Astrocyte of the spinal cord (primary cell): Measurements from ENCODE around the gene KCNQ1.

ENCODE experiments used
- DNase-seq: peaks from one replicate; pipeline ENCODE4 v3.0.0; 2011; ENCODE audit warnings: low read depth, low spot score
- H3K4me3 ChIP-seq: 2 replicates; pipeline ENCODE4 v1.5.1; 2011; ENCODE audit warnings: low read depth, mild to moderate bottlenecking, low read length, moderate library complexity
- in situ Hi-C: cut with HindIII; loops from 2 replicates; pipeline ENCODE4 v1.10.0; 2017; ENCODE audit warnings: low sequenced_read_pairs
- TF ChIP-seq, protein P1 (sequence below): IDR thresholded peaks from 2 replicates; pipeline ENCODE4 v1.5.1; 2012; ENCODE audit warnings: low read depth, mild to moderate bottlenecking, low read length, inconsistent platforms

The KCNQ1 gene

DNA sequence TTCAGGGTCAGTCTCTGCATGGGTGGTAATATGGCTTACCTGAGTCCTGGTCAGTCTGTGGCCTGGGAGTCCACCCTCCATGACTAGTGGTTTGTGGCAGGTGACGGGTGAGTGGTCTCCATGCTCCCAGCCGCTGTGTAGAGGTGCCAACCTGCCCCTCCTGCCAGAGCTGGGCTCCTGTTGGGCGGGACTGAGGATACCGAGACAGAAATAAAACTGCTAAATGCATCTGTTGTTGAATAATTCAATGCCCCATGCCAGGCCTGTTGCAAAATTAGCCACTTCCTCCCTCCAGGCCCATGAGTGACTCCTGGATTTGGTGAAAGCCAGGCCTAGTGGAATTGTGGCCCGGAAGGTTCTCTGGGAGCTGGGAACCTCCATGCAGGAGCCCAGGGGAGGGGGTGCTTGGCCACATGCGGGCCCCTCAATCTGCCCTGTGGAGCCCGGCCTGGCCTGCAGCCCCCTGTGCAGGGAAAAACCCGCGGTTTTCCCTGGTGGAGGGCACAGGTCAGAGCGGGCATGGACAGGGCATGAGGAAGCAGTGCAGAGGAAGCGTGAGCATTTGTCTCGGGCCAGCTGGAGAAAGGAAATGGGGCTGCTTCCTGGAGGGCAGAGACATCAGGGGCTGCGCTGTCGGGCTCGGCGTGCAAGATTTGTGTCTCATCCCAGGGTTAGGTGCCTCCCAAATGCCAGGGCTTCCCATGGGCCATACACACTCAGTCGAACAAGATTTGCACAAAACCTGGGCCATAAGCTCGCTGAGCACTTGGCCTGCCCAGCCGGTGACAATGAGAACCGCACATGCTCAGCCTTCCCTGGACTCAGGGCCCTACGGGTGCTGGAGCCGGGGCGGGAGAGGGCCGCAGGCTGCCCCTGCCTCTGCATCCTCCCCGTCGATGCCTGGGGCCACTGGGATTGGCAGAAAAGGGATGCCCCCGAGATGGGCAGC is 66.9 kb downstream of the KCNQ1 start:
- in situ Hi-C loops, result no loop called here
- no peak overlapping the region for H3K4me3 ChIP-seq
- DNase-seq, result no peak
- TF ChIP-seq, protein P1, sequence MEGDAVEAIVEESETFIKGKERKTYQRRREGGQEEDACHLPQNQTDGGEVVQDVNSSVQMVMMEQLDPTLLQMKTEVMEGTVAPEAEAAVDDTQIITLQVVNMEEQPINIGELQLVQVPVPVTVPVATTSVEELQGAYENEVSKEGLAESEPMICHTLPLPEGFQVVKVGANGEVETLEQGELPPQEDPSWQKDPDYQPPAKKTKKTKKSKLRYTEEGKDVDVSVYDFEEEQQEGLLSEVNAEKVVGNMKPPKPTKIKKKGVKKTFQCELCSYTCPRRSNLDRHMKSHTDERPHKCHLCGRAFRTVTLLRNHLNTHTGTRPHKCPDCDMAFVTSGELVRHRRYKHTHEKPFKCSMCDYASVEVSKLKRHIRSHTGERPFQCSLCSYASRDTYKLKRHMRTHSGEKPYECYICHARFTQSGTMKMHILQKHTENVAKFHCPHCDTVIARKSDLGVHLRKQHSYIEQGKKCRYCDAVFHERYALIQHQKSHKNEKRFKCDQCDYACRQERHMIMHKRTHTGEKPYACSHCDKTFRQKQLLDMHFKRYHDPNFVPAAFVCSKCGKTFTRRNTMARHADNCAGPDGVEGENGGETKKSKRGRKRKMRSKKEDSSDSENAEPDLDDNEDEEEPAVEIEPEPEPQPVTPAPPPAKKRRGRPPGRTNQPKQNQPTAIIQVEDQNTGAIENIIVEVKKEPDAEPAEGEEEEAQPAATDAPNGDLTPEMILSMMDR, result no peak

DNA sequence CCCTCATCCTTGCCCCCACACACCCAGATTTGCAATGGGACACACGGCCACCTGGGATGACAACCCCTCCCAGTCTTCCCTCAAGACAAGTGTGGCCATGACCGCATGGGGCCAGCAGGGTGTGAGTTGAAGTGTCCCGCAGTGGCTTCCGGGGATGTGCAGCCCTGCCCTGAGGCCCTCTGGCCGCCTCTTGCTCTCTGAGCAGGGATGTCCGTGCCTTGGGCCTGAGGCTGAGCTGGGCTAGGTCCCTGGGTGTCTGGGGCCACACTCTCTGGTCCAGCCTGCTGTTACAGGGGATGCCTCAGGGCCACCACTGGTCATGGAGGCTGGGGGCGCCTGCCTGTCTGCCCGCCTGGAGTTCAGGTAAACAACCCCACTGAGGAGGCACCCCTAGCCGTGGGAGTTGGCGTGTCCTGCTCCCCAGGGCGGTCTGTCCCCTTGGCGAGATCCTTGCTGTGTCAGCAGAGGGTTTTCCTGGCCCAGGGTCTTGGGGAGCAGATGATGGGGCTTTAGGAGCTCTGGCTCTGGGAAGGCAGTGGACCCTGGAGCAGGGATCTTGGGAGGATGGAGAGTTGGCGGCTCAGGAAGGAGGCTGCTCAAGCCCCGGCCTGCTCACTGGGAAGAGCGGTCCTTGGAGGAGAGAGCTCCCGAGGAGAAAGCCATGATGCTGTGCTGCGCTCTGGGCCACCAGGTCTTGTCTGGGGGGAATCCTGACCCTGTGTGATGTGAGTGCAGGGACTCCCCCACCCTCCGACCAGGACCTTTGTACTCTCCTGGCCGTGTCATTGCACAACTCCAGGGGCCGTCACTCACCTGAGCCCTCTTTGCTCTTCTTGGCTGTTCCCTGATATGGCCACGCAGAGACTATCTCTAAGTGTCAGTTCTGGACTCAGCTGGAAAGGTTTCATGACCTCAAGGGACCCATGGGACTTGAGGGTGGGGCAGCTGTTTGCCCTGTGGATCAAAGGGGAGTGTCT is 67.9 kb downstream of the KCNQ1 start:
- no peak for DNase-seq
- TF ChIP-seq, protein P1, result no peak
- in situ Hi-C loops, result no loop called here

DNA sequence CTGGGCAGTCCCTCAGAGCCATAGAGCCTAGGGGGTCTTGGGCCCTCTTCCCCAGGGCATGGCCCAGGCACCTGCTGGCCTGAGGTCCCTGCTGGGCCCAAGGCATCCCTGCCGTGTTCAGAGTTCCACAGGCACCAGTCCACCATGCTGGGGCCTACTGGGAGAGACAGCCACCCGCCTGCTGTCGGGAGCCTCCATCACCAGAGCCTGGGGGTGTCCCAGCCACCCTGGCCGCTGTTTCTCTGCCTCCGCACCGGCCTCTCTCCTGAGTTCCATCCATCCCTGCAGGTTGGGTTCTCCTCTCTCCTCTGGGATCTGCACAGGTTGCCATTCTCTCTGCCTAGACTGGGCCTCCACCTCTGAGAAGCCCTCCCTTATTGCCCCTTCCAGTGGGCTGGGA is 68.6 kb downstream of the KCNQ1 start:
- TF ChIP-seq, protein P1, result no peak
- H3K4me3 ChIP-seq, result no peak overlapping the region
- in situ Hi-C loops, result no loop called here
- no peak for DNase-seq

More for the DNA sequence above, 67.9 kb downstream of the KCNQ1 start:
- no peak overlapping the region for H3K4me3 ChIP-seq

DNA sequence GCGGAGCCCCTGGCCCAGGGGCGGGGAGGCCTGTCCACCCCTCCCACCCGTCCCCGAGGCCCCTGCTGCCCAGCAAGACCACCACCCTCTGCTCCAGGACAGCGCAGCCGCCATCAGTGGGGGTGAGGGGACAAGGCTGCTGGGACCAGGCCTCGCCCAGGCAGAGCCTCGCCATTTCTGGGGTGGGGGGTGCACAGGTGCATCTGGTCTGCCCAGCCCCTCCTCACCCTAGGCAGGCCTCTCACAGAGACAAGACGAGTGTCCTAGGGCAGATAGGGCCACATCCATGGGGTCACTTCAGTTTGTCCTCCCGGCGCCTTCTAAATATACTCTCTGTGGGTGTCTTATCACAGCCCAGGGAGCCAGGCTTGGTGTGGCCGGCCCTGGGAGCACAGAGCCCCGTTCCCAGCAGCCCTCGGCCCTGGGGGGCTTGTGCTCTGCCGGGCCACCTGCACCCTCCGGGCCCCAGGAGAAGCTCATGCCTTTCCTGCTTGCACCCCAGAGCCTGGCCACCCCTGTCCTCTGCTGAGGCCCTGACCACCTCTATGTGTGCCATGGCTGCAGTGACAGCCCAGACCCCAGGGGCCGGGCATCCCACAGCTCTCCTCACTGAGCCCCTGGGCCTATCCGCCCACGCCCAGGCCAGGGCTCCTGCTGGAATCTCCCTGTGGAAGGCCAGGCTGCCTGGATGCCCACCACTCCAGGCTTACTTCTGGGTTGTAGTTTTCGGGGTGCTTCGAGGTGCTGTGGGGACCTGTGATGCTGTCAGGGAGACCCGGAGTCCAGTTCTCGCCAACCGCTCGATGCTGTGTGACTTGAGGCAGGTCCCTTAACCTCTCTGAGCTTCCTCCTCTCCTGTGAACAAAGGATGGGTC is 70.8 kb downstream of the KCNQ1 start:
- no peak overlapping the region for H3K4me3 ChIP-seq
- TF ChIP-seq, protein P1, result no peak
- in situ Hi-C loops, result no loop called here
- DNase-seq, result no peak

DNA sequence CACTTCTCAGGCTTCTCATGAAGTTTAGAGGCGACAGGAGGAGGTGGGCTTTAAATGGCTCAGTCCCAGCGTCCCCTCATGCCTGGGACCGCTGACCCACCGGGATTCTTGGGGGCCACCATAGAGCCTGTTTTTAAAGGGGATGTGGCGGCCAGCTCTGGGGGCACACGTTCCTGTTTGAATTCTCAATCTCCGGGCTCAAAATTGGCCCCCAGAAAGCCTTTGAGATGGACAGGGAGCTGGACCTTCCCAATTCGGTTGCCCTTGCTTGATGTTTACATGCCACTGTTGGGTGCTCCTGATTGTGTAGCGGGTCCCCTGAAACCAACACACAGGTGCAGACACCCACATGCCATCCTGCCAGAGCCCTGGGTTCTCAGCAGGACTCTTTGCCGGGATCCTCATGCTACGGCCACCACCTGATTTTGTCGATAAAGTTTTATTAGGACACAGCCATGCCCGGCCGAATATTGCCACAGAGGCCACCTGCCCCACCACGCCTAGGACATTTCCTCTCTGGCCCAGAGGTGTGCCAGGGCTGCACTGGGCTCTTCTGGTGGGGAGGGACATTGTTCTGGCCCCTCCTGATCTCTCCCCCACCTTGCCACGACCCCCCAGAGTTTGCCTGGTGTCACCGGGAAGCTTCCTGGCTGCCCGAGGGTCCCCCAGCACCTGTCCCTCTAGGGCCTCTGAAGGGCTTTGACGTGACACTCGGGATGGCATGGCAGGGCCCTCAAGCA is 71.6 kb downstream of the KCNQ1 start:
- DNase-seq, result no peak
- H3K4me3 ChIP-seq, result no peak overlapping the region
- TF ChIP-seq, protein P1, result no peak
- in situ Hi-C loops, result no loop called here
